SKM-1 treated with dmso at 0.1 percent for 144 hours (cell line): ENCODE data around the gene GPR132.
"Not testable (repeated sequence)": the region's sequence is repeated elsewhere in the genome, so short reads cannot be mapped to it uniquely, and the experiment has no call there.

ENCODE experiments used
- DNase-seq: peaks from one replicate; lab custom pipeline; 2025; ENCODE audit not compliant: unreplicated experiment; lab: John Stamatoyannopoulos, UW

GPR132 gene

DNA sequence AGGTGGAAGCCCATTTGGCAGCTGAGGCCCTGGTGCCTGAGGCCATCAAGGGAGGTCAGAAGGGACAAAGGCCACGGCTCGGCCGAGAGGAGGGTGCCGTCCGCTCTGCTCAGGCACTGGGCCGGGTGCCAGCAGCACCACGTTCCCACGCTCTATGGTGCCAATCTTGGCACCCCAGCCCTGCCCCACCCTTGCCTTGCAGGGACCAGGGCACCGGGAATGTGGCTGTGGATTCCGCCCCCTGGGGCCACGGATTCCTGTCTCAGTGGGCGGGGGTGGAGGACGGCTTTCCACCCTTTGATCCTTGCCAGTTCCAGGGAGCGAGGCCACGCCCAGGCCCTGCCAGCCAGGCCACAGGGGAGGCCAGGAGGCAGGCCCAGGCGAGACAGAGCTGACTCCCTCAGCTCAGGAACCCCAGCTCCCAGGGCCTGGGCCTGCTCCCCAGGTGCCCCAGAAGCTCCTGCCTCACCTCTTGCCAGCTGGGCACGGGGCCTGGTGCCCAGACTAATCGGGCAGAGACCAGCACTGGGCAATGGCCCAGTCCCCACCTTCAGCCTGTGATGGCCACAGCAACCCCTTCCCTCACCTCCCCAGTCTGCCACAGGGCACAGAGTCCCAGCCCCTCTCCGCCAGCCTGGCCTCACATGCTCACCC is 26.4 kb upstream of the GPR132 start:
- DNase-seq: no peak

DNA sequence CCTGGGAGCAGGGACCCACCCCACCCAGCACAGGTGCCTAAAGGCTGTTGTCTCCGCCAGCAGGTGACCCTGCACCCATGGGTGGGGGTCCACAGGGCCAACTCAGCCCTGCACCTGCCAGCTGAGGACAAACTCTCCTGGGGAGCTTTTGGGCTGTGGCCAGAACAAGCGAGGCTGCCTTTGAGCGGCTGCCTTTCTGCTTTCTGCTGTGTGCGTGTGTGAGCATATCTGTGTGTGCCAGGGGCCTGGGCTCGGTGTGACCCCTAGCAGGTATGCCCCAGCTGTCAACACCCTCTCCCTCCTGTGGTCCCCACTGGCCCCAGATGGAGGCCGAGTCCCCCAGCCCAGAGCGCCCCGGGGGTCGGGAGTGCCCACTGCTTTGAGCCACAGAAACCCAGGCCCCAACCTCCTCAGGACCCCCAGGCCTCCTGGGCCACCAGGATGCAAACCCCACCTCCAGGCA is 25.9 kb upstream of the GPR132 start:
- no peak for DNase-seq

DNA sequence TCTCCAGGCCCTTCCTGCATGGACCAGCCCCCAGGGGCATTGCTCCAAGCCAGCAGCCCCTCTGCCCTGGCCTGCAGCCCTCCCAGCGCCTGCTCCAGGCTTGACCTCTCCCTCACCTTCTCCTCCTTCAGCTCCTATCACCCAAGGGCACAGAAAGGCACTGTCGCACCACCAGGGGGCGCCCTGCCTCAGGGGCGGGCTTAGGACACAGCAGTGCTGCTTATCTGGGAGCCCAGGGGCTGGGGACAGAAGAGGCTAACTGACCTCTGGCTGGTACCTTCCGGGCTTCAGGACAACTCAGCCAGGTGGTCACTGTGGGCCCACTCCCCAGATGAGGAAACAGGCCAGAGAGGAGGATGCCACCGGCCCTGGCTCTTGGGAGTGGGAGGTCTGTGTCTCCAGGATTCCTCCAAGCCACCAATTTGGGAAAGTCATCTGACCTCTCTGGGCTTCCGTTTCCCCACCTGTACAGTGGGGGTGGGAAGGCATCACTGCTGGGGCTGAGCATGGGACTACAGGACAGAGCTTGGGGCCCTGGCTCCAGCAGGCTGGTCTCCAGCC is 25.3 kb upstream of the GPR132 start:
- DNase-seq: peak; percentile 57

DNA sequence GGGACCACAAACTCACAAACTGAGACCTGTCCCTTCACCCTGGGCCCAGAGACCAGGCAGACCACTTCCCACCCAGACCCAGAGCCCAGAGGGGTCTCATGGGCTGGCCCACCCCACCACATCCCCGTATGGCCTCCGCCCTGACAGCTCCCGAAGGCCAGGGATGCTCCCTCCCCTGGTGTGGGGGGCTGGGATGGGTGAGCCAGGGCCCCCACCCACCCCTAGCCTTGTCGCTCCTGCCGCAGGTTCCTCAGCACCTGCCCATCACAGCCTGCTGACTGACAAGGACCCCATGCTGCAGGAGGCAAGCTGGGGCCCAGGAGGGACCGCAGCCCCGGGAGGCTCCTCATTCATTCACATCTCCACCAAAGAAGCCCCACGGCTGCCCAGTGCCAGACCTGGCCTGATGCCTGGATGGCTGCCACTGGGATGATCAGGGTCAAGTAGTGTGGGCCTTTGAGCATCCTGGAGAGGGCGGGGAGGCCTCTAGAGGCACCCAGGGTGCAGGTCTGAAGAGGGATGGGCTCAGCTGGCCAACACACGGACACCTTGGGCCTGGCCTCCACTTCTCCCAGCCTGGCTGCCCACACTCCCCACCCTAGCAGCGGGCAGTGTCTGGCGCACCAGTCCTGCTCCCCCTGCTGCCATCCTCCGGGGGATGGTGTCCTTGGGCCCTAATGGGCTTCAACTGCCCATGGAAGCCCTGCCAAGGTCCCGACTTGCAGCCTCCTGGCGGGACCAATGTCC is 24.7 kb upstream of the GPR132 start:
- no peak for DNase-seq

DNA sequence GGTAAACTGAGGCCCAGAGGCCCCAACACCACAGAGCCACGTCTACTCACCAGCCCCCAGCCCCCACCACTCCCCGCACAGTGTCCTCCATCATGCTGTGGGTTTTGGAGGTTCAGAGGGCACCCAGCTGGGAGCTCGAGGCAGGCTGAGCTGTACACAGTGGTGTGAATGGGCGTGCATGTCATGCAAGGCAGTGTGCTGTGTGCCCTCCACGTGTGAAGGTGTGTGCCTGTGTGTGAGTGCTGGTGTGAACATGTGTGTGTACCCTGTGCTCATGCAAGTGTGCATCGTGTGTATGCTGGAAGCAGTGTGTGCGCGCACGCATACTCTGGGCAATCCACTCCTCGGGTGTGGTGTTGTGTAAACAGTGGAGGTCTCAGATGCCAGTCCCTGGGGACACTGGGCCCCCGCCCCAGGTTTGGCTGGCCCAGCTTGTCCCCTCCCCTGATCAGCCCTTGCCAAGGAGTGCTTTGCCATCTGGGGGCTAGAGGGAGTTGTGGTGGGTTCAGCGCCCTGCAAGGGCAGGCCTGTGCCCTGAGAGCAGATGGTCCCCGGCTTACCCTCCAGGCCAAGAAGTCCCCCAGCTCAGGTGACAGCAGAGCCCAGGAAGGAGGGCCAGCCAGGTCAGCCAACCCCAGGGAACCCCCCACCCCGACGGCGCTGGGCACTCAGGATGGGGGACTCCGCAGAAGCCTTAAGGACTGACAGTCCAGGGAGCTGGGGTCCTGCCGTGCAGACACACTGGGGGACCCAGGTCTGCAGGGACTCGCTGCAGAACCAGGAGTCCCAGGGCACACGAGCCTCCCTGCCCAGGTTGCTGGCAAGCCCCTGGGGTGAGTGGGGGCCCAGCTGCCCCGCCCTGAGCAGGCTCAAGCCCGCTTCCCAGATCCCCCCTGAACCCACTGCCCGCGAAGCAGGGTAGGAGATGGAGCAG is 23.8 kb upstream of the GPR132 start:
- no peak for DNase-seq

DNA sequence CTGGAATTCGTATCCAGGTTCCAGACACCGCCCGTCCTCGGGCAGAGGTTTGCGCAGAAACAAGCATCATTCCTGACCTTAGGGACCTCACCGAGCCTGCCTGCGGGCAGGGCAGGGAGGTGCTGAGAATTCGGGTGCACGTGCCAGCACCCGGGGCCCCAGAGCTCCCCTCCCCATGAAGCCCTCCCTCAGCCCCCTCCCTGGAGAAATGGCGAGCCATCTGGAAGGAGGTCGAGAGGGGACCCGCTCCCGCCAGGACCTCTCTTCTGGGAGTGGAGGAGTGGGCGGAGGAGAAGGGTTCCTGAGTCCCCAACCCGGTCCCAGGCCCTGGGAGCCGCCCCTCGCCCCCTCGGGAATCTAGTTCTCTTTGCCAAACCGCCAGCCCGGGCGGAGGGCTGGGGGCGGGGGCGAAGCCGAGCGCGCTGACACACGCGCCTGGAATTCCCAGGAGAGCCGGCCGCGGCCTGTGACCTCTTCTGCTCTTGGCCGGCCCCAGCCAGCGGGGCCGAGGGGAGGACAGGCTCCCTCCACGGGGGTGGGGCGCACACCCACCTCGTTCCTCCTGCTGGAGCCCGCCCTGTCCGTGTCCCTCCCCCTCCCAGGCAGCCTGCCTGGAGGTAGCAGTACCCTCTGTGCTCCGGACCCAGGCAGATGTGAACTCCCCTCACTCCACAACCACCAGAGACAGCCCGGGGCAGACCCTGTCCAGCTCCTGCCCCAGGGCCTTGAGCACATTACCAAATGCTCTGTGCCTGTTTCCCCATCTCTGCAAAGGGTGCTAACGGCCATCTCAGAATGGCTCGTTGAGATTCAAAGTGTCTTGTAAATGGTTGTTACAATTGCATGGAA is 23.0 kb upstream of the GPR132 start:
- DNase-seq: no peak

DNA sequence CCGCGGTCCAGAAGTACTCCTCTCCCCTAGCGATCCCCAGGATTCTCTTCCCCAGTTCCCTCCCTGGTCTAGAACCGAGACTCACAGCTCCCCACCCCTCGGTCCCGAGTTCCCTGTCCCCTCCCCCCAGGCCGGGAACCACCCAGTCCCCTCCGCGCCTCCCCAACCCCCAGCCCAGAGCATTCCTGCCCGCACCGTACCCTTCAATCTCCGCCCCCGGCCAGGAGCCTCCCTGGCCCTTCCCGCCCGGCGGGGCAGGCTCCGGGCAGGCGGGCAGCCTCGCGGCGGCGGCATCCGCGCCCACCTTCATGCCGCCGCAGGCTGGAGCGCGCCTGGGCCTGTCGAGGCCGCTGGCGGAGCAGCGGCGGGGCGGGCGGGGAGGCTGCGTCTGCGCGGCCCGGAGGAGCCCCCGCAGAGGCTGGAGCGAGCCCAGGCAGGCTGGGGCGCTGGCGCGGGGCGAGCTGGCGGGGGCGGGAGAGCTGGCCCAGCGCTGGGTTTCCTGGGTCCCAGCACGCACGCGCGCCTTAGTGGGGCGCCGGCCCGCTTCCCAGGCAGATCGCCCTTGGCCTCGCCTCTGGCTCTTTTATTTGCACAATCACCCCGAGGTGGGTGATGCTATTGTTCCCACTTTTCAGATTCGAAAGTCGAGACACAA is 22.2 kb upstream of the GPR132 start:
- DNase-seq: no peak

DNA sequence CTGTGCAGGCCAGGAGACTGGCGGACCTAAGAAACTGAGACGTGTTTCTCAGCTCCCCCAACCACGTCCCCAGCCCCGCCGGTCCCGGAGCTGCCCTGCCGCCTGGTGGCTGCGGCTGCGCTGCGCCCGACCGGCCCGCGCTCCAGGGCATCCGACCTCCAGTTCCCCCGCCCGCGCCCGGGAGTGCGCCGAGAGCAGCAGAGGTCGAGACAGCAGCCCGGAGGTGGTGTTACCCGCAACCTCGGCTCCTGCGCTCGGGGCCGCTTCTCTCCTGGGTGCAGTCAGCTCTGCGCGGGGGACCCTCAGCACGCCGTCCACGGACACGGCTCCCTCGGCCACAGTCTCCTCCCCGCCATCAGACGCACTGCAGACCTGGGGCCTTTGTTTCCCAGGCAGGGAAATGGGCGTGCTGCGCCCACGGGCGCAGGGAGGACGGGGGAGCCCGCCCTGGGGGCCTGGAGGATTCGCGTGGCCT is 21.6 kb upstream of the GPR132 start:
- DNase-seq: peak; percentile 45

DNA sequence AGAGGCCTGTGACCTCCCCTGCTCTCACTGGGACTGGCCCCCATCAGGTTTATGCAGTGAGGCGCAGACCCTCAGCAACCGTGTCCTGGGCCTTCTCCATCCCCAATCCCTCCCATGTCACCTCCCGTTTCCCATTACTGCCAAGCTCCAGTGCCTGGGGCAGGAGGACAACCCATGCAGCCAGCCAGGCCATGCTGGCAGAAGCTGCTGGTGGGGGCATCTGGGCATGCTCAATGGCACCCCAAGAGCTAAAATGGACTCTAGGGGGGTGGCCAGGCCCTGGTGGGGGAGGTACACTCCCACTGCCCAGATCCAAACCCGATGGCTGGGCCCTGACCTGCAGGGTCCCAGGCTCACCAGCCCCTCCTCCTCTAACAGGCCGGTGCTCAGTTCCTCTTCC is 20.5 kb upstream of the GPR132 start:
- no peak for DNase-seq

DNA sequence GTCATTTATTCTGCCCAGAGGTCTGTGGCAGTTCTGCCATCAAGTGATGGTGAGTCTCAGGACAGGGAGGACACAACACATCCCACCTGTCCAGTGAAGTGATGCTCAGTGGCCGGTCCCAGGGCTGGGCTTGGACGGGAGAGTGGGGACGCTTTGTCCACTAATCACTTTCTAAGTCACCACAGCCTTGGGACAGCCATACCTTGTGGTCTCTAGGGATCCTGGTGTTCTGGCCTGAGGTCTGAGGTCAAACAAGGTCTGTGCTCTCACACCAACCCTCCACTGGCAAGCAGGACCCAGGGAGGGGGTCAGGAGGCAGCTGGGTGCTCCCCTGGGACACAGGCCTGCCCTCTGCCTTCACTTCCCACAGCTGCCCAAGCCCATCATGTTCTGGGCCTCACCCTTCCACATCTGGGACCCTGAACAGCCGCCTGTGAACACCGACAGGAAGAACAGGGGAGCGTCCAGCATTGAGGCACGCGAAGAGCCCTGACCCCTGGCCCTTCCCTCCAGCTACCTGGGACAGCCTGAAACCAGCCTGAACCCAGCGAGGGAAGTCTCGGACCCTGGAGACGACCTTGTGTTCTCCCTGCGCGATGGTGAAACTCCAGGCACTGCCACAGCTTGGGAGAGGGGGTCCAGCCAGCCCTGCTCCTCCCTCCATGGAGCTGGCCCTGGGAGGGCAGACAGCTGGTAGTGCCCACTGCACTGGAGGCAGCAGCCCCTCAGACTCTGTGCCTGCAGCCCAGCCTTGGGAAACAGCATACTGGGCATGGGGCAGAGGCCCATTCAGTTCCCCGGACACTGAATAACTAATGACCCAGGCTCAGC is 19.7 kb upstream of the GPR132 start:
- DNase-seq: no peak

DNA sequence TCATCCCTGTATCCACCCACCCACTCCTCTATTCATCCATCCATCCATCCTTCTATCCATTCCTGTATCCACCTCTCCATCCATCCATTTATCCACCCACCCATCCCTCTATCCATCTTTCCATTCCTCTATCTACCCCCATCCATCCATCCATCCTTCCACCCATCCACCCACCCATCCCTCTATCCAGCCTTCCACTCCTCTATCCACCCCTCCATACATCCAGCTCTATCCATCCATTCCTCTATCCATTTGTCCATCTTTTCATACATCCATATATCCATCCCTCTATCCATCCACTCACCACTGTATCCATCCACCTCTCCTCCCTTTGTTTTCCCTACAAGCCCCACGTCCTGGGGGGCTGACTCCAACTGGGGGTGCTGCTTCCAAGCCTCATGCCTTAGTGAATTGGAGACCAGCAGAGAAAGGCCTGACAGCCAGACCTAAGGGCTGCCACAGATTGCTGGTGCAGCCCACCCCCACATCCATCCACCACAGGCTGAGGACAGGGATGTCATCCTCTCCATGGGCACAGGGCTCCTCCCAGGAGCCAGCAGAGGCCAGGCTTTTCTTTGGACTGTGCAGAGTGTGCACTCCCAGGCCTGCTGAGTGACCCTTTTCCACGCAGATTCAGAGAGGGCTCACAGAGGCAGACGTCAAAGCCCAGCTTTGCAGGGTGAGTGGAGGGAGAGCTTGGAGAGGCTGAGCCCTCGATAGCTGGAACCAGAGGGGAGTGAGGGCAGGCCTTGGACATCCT is 18.9 kb upstream of the GPR132 start:
- DNase-seq: no peak

DNA sequence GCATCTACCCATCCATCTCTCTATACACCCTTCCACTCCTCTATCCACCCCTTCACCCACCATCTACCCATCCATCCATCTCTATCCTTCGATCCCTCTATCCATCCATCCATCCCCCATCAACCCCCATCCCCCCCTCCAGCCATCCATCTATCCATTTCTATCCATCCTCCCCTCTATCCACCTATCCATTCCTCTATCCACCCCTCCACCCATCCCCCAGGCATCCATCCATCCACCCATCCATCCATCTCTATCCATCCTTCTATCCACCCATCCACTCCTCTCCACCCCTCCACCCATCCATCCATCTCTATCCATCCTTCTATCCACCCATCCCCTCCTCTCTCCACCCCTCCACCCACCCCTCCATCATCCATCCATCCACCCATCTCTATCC is 17.5 kb upstream of the GPR132 start:
- no peak for DNase-seq

DNA sequence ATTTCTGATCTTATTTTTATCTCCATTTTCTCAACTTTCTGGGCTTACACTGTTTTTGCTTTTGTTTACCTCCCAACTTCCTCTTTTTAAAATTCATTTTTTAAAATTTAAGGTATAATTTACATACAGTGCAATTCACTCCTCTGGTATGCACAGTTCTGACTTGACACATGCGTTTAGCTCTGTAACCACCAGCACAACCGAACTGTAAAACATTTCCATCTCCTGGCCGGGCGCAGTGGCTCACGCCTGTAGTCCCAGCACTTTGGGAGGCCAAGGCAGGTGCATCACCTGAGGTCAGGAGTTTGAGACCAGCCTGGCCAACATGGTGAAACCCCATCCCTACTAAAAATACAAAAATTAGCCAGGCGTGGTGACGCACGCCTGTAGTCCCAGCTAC is 16.2 kb upstream of the GPR132 start:
- DNase-seq: not testable (repeated sequence)

DNA sequence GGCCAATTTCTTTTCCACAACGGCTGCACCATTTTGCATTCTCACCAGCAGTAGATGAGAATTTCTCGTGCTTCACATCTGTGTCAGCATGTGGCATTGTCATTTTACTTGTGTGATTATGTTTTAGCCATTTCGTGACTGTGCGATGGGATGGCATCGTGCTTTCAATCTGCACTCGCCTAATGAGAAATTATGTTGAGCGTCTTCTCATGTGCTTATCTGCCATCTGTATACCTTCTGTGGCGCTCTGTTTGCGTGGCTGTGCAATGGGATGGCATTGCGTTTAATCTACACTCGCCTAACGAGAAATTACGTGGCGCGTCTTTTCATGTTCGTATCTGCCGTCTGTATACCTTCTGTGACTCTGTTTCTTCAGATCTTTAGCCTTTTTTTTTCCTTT is 14.9 kb upstream of the GPR132 start:
- no peak for DNase-seq

DNA sequence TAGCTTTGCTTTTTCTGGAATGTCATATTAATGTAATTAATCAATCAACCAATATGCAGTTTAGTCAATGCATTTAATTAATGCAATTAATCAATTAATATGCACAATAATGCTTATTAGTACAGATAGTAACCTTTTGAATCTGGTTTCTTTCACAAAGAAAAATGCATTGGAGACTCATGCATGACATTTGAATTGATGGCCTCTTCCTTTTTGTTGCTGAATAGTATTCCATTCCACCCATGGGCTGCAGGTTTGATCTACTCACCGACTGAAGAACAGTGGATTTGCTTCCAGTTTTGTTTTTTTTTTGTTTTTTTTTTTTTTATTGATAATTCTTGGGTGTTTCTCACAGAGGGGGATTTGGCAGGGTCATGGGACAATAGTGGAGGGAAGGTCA is 13.1 kb upstream of the GPR132 start:
- no peak for DNase-seq

DNA sequence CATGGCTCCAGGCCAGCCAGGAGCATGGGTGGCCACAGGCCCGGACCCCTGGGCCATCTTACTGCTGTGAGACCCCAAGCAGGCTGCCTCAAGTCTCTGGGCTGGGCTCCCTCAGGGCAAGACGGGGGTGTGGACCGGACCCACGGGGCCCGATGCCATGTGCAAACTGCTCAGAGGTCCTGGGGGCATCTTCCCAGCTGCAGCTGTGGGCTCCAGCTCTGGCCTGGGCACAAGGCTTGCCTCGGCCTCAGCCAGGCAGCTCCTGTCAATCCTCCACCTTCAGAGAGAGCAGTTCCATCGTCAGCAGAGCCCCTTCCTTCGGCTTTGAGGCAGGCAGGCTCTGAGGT is 12.4 kb upstream of the GPR132 start:
- DNase-seq: no peak

DNA sequence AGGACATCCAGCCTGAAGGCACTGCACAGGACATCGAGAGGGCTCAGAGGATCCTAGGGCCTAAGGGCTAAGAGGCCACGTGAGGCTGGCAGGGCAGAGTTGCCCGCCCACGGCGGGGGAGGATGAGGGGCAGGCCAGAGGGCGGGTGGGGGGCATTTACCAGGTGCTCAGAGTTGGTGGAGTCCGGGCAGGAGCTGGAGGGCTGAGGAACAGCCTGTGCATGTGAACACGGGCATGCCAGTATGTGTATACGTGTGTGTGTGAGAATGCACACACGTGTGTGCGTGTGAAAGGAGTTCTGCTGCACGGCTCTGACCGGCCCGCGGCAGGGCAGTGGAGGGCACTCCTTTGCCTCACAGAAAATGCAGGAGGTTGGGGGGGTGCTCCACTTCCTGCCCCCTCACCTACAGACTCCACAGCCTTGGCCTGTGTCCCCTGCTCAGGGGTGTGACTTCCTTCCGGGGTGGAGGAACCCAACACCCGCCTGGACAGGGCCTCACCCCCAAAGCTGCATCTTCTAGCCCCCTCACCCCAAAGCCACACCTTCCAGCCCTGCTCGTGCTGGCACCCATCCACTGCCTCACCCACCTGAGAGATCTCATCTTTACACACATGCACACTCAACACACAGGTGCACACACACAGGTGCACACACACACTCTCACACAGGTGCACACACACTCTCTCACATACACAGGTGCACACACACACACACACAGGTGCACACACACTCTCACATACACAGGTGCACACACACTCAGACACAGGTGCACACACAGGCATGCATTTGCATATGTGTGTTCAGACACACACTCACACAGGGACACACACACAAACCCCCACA is 11.8 kb upstream of the GPR132 start:
- no peak for DNase-seq
